BJ (cell line): ENCODE results near the gene COL7A1. TPM values are rescaled to one million over a fixed set of nuclear protein-coding genes. Genes with fewer than 3 reads are reported as not detected.
"Not testable (repeated sequence)": the region's sequence is repeated elsewhere in the genome, so short reads cannot be mapped to it uniquely, and the experiment has no call there.

Experiments used
- CTCF ChIA-PET: fragments of 350-600 bp; formaldehyde crosslinking; extraction: SDS; loops from one replicate; lab custom pipeline; 2021; ENCODE audit warnings: antibody characterized with exemption, inconsistent platforms; lab: Yijun Ruan, JAX
- POLR2A ChIA-PET: fragments of 300-600 bp; sonication (Branson Sonifier 250); formaldehyde crosslinking; extraction: SDS; loops from one replicate; lab custom pipeline; 2021; ENCODE audit warnings: antibody characterized with exemption; lab: Charles Lee
- DNase-seq: peaks from one replicate; pipeline ENCODE4 v3.0.0-alpha.2; 2011; ENCODE audit warnings: low read depth
- H3K27me3 ChIP-seq: 2 replicates; pipeline ENCODE4 v1.6.0; 2011; ENCODE audit warnings: low read length; ENCODE audit not compliant: control insufficient read depth, insufficient read depth
- H3K36me3 ChIP-seq: 2 replicates; pipeline ENCODE4 v1.5.1; 2011; ENCODE audit warnings: low read length; ENCODE audit not compliant: control insufficient read depth, insufficient read depth
- H3K4me3 ChIP-seq: 2 replicates; pipeline ENCODE4 v1.5.1; 2011; ENCODE audit warnings: low read depth, mild to moderate bottlenecking, control low read depth, low read length
- CTCF ChIP-seq: IDR thresholded peaks from 2 replicates; pipeline ENCODE4 v1.5.1; 2011; ENCODE audit warnings: low read depth, mild to moderate bottlenecking, control low read depth, inconsistent platforms, low read length, moderate library complexity; ENCODE audit not compliant: insufficient read depth
- polyA plus RNA-seq: library from polyadenylated mRNA; depleted of rRNA; stranded (reverse); fragments of >200 nt; gene quantifications from 2 replicates; pipeline ENCODE4 v1.2.3, GENCODE V29; 2011

Gene COL7A1
- polyA plus RNA-seq, 1 experiment, result 60.8 TPM

GRCh38 chr3:48536116-48536515, 59.0 kb downstream of the COL7A1 start:
- H3K27me3 ChIP-seq, result no peaks in the 10 kb centered on the region
- peaks cover 36% of the 10 kb centered on the region for H3K36me3 ChIP-seq
- H3K4me3 ChIP-seq, result no peak overlapping the region
- no peak for DNase-seq
- TF ChIP-seq CTCF, result no peak
- CTCF ChIA-PET, result interaction anchor here (1.1 to 1.8 kb wide), 3 partner anchors 11 to 100 kb away, joined by 3 to 7 read pairs (median 3); no protein-coding TSS in a partner anchor
- POLR2A ChIA-PET, result no interaction called here

- H3K27me3 ChIP-seq, result no peaks in the 10 kb centered on the region
- TF ChIP-seq CTCF, result no peak
- no peak overlapping the region for H3K4me3 ChIP-seq
- ChIA-PET CTCF (interaction anchor here (1.8 kb wide), 1 partner anchor 14 kb away, joined by 7 read pairs; no protein-coding TSS in a partner anchor), POLR2A (no interaction called here)
- peaks cover 36% of the 10 kb centered on the region for H3K36me3 ChIP-seq
- DNase-seq, result no peak
Measured at GRCh38 chr3:48535578-48535977, 59.6 kb downstream of the COL7A1 start.

GRCh38 chr3:48532977-48533337, 62.2 kb downstream of the COL7A1 start:
- Histone ChIP-seq H3K4me3 (no peak overlapping the region), H3K27me3 (no peaks in the 10 kb centered on the region), H3K36me3 (peaks cover 23% of the 10 kb centered on the region)
- no peak for TF ChIP-seq CTCF
- no peak for DNase-seq
- ChIA-PET CTCF (interaction anchor here (0.8 to 1.2 kb wide), 3 partner anchors 16 to 28 kb away, joined by 3 to 5 read pairs (median 4); no protein-coding TSS in a partner anchor), POLR2A (no interaction called here)

- Histone ChIP-seq H3K4me3 (no peak overlapping the region), H3K36me3 (peaks cover 23% of the 10 kb centered on the region), H3K27me3 (no peaks in the 10 kb centered on the region)
- DNase-seq, result no peak
- ChIA-PET POLR2A (no interaction called here), CTCF (interaction anchor here (1.1 to 1.4 kb wide), 2 partner anchors 17 to 23 kb away, joined by 3 to 5 read pairs; no protein-coding TSS in a partner anchor)
- TF ChIP-seq CTCF, result no peak
Measured at GRCh38 chr3:48532271-48532976, 62.7 kb downstream of the COL7A1 start.

GRCh38 chr3:48530701-48531100, 64.4 kb downstream of the COL7A1 start:
- H3K27me3 ChIP-seq, H3K36me3 ChIP-seq, H3K4me3 ChIP-seq, DNase-seq: not testable (repeated sequence)
- ChIA-PET POLR2A (interaction anchor here (0.5 kb wide), 1 partner anchor 517 kb away, joined by 3 read pairs; no protein-coding TSS in a partner anchor), CTCF (interaction anchor here (1.3 to 2.3 kb wide), 3 partner anchors 10 to 95 kb away, joined by 3 to 6 read pairs (median 3); no protein-coding TSS in a partner anchor)
